ENCODE measurements around the gene IL4I1. TPM values are rescaled to one million over a fixed set of nuclear protein-coding genes. Genes with fewer than 3 reads are reported as not detected.
A peak's percentile ranks its signal among the peaks of the same experiment; 100 is the strongest.

The IL4I1 gene
- total RNA-seq, 1 experiment from 2014 or later: 0.61 TPM

GRCh38 chr19:49855277-49855675 is 41.4 kb downstream of the IL4I1 start:
- H3K4me1 Mint-ChIP-seq: peaks cover 16 to 18% of the 10 kb centered on the region in 2 experiments
- no CpG with 5 or more reads among the region's 12 CpGs for whole genome bisulfite sequencing (ENCODE audit: extremely low coverage, insufficient read length, low lambda C conversion rate)
- peaks cover 9% of the 10 kb centered on the region; the same call in 1 of the 2 replicates for H3K79me2 ChIP-seq (ENCODE audit: insufficient read depth, low read length)

More at GRCh38 chr19:49855277-49855675, 41.4 kb downstream of the IL4I1 start:
- H4K8ac ChIP-seq (replicated peaks; ENCODE audit: insufficient read length, low read depth, low read length): no peak overlapping the region
- H3K27ac ChIP-seq (ENCODE audit: insufficient read length, low read depth, low read length): no peak overlapping the region
- H3K27me3 Mint-ChIP-seq (ENCODE audit: low read depth): peaks cover 2% of the 10 kb centered on the region; the same call in 1 of the 2 replicates
- H4K20me1 ChIP-seq (ENCODE audit: control insufficient read depth, insufficient read depth, insufficient read length): peaks cover 6% of the 10 kb centered on the region
- peak overlapping the region in 1 of 2 experiments; percentile 44; a peak in 2 of 5 replicates for H3K4me3 Mint-ChIP-seq
- H3K4me2 ChIP-seq (ENCODE audit: insufficient read depth, insufficient read length, low read length): no peak overlapping the region
- peaks cover 8% of the 10 kb centered on the region for H3K23me2 ChIP-seq (ENCODE audit: insufficient read length, low read depth, low read length, poor library complexity, severe bottlenecking)
- H3K27ac Mint-ChIP-seq: peak overlapping the region in 1 of 3 experiments; percentile 89; a peak in 3 of 7 replicates
- no peak overlapping the region for H2AFZ ChIP-seq (ENCODE audit: low read length)
- H2BK20ac ChIP-seq (ENCODE audit: low read depth, low read length, poor library complexity, severe bottlenecking): no peak overlapping the region
- H3K79me1 ChIP-seq (ENCODE audit: insufficient read depth, low read depth, low read length, poor library complexity, severe bottlenecking): peaks cover 11% of the 10 kb centered on the region
- no peak for TF ChIP-seq CTCF (conservative IDR thresholded peaks at IDR 0.05)
- no peak overlapping the region for H2BK12ac ChIP-seq (ENCODE audit: insufficient read length, low read depth, low read length)
- H3K18ac ChIP-seq (ENCODE audit: insufficient read length, low read depth, low read length): no peak overlapping the region
- no peaks in the 10 kb centered on the region for H3K27me3 ChIP-seq (ENCODE audit: insufficient read depth, low read length)
- H3K9ac ChIP-seq (ENCODE audit: extremely low read depth, insufficient read length, low read length): no peak overlapping the region
- no peaks in the 10 kb centered on the region for H3K9me3 ChIP-seq (ENCODE audit: control insufficient read depth, low read depth, low read length)
- H3T11ph ChIP-seq (ENCODE audit: low read length): no peak overlapping the region
- H3K9me3 Mint-ChIP-seq: no peaks in the 10 kb centered on the region; a peak in 1 of 5 replicates
- H4K5ac ChIP-seq (ENCODE audit: insufficient read length, low read depth, low read length): no peak overlapping the region
- no peak overlapping the region for H2BK5ac ChIP-seq (ENCODE audit: insufficient read length, low read length)
- no peak overlapping the region for H3K23ac ChIP-seq (ENCODE audit: insufficient read length, low read depth, low read length)
- no peak overlapping the region for H3K14ac ChIP-seq (ENCODE audit: insufficient read depth, low read length)
- H3K4ac ChIP-seq (ENCODE audit: low read depth, low read length): no peak overlapping the region
- no peak overlapping the region for H2BK15ac ChIP-seq (ENCODE audit: low read depth, low read length)
- peaks cover 22 to 63% (median 60%) of the 10 kb centered on the region in 3 experiments for H3K36me3 Mint-ChIP-seq (ENCODE audit: insufficient read depth in 1 of 3, low read depth in 3 of 3)
- H3K56ac ChIP-seq (ENCODE audit: insufficient read length, low read depth, low read length): no peak overlapping the region
- no peak overlapping the region for H4K91ac ChIP-seq (ENCODE audit: insufficient read length, low read depth, low read length)
- H3K4me1 ChIP-seq (ENCODE audit: insufficient read depth, low read length): no peaks in the 10 kb centered on the region
- H2AK5ac ChIP-seq (ENCODE audit: insufficient read length, low read length): no peak overlapping the region
- no peak overlapping the region for H2BK120ac ChIP-seq (ENCODE audit: low read depth, low read length, poor library complexity, severe bottlenecking)
- DNase-seq: no peak

All from H9 (cell line).